MG63 (cell line): ENCODE measurements around the gene KCNS3. TPM values are rescaled to one million over a fixed set of nuclear protein-coding genes. Genes with fewer than 3 reads are reported as not detected.
A peak's percentile ranks its signal among the peaks of the same experiment; 100 is the strongest.

Experiments
- DNase-seq: peaks from one replicate; pipeline ENCODE4 v3.0.0-alpha.2; 2020
- H3K27me3 ChIP-seq: fragments of 250-450 bp; sonication (Bioruptor Pico); 2 replicates; pipeline ENCODE4 v1.5.1; 2020; ENCODE audit warnings: mild to moderate bottlenecking, moderate library complexity
- H3K36me3 ChIP-seq: fragments of 250-450 bp; sonication (Bioruptor Pico); 2 replicates; pipeline ENCODE4 v1.5.1; 2020; ENCODE audit warnings: mild to moderate bottlenecking, moderate library complexity
- H3K4me3 ChIP-seq: fragments of 250-450 bp; sonication (Bioruptor Pico); 2 replicates; pipeline ENCODE4 v1.5.1; 2020; ENCODE audit warnings: mild to moderate bottlenecking, moderate library complexity
- H3K9me3 ChIP-seq: fragments of 250-450 bp; sonication (Bioruptor Pico); 2 replicates; pipeline ENCODE4 v1.5.1; 2020; ENCODE audit warnings: mild to moderate bottlenecking, moderate library complexity
- total RNA-seq: library from RNA; depleted of rRNA; stranded (reverse); fragments of >200 nt; shearing (Covaris generic); gene quantifications from 2 replicates; pipeline ENCODE4 v1.2.3, GENCODE V29; 2014; ENCODE audit warnings: low replicate concordance

The KCNS3 gene
- total RNA-seq, 1 experiment from 2014 or later, result 10.7 TPM

- DNase-seq, result no peak
- no peaks in the 10 kb centered on the region for H3K27me3 ChIP-seq
Measured at GRCh38 chr2:17867133-17867532, 11.3 kb upstream of the KCNS3 start.

GRCh38 chr2:17869128-17869527, 9.3 kb upstream of the KCNS3 start:
- no peak for DNase-seq
- Histone ChIP-seq H3K27me3 (no peaks in the 10 kb centered on the region), H3K4me3 (no peak overlapping the region), H3K36me3 (no peaks in the 10 kb centered on the region), H3K9me3 (no peaks in the 10 kb centered on the region)

More at GRCh38 chr2:17867133-17867532, 11.3 kb upstream of the KCNS3 start:
- Histone ChIP-seq H3K36me3 (no peaks in the 10 kb centered on the region), H3K4me3 (no peak overlapping the region), H3K9me3 (no peaks in the 10 kb centered on the region)

GRCh38 chr2:17871639-17872038, 6.8 kb upstream of the KCNS3 start:
- DNase-seq, result no peak
- no peaks in the 10 kb centered on the region for H3K36me3 ChIP-seq

GRCh38 chr2:17873021-17873420, 5.4 kb upstream of the KCNS3 start:
- no peaks in the 10 kb centered on the region for H3K9me3 ChIP-seq
- no peaks in the 10 kb centered on the region for H3K36me3 ChIP-seq
- H3K4me3 ChIP-seq, result no peak overlapping the region
- peaks cover 3% of the 10 kb centered on the region; the same call in 1 of the 2 replicates for H3K27me3 ChIP-seq
- no peak for DNase-seq

More at GRCh38 chr2:17871639-17872038, 6.8 kb upstream of the KCNS3 start:
- Histone ChIP-seq H3K9me3 (no peaks in the 10 kb centered on the region), H3K4me3 (no peak overlapping the region), H3K27me3 (no peaks in the 10 kb centered on the region)

- Histone ChIP-seq H3K27me3 (peaks cover 3% of the 10 kb centered on the region; the same call in 1 of the 2 replicates), H3K36me3 (no peaks in the 10 kb centered on the region), H3K4me3 (no peak overlapping the region), H3K9me3 (no peaks in the 10 kb centered on the region)
- DNase-seq, result no peak
Measured at GRCh38 chr2:17876590-17876989, 1.9 kb upstream of the KCNS3 start.

GRCh38 chr2:17877811-17878280, 621 bp upstream of the KCNS3 start:
- H3K4me3 ChIP-seq, result peak overlapping the region; percentile 51
- peaks cover 3% of the 10 kb centered on the region; the same call in 1 of the 2 replicates for H3K27me3 ChIP-seq
- no peaks in the 10 kb centered on the region for H3K9me3 ChIP-seq
- no peak for DNase-seq
- H3K36me3 ChIP-seq, result no peaks in the 10 kb centered on the region

- DNase-seq, result peak; percentile 86
- Histone ChIP-seq H3K36me3 (no peaks in the 10 kb centered on the region), H3K27me3 (peaks cover 3% of the 10 kb centered on the region; the same call in 1 of the 2 replicates), H3K9me3 (no peaks in the 10 kb centered on the region), H3K4me3 (peak overlapping the region; percentile 87)
Measured at GRCh38 chr2:17879137-17879912, 858 bp downstream of the KCNS3 start.

- Histone ChIP-seq H3K36me3 (no peaks in the 10 kb centered on the region), H3K27me3 (peaks cover 3% of the 10 kb centered on the region; the same call in 1 of the 2 replicates), H3K4me3 (peak overlapping the region; percentile 87), H3K9me3 (no peaks in the 10 kb centered on the region)
- DNase-seq, result no peak
Measured at GRCh38 chr2:17879913-17880274, 1.4 kb downstream of the KCNS3 start.

GRCh38 chr2:17892770-17893534, 14.5 kb downstream of the KCNS3 start:
- no peaks in the 10 kb centered on the region for H3K36me3 ChIP-seq
- H3K9me3 ChIP-seq, result peaks cover 2% of the 10 kb centered on the region; the same call in 1 of the 2 replicates
- DNase-seq, result no peak
- no peaks in the 10 kb centered on the region for H3K27me3 ChIP-seq
- no peak overlapping the region for H3K4me3 ChIP-seq

GRCh38 chr2:17894005-17894404, 15.5 kb downstream of the KCNS3 start:
- no peak overlapping the region for H3K4me3 ChIP-seq
- no peak for DNase-seq

GRCh38 chr2:17894556-17894955, 16.1 kb downstream of the KCNS3 start:
- no peaks in the 10 kb centered on the region for H3K27me3 ChIP-seq
- H3K36me3 ChIP-seq, result no peaks in the 10 kb centered on the region
- peaks cover 3% of the 10 kb centered on the region; the same call in 1 of the 2 replicates for H3K9me3 ChIP-seq
- DNase-seq, result no peak
- no peak overlapping the region for H3K4me3 ChIP-seq

More at GRCh38 chr2:17894005-17894404, 15.5 kb downstream of the KCNS3 start:
- Histone ChIP-seq H3K27me3 (no peaks in the 10 kb centered on the region), H3K9me3 (peaks cover 3% of the 10 kb centered on the region; the same call in 1 of the 2 replicates), H3K36me3 (no peaks in the 10 kb centered on the region)

GRCh38 chr2:17899871-17900270, 21.4 kb downstream of the KCNS3 start:
- Histone ChIP-seq H3K36me3 (no peaks in the 10 kb centered on the region), H3K9me3 (0 out of 2 replicates have a peak, but pooled peaks cover 3% of the 10 kb centered on the region), H3K4me3 (no peak overlapping the region), H3K27me3 (no peaks in the 10 kb centered on the region)
- no peak for DNase-seq

- Histone ChIP-seq H3K4me3 (no peak overlapping the region), H3K9me3 (0 out of 2 replicates have a peak, but pooled peaks cover 3% of the 10 kb centered on the region), H3K27me3 (no peaks in the 10 kb centered on the region), H3K36me3 (no peaks in the 10 kb centered on the region)
- no peak for DNase-seq
Measured at GRCh38 chr2:17901246-17901645, 22.8 kb downstream of the KCNS3 start.

GRCh38 chr2:17910980-17911379, 32.5 kb downstream of the KCNS3 start:
- Histone ChIP-seq H3K9me3 (no peaks in the 10 kb centered on the region), H3K4me3 (no peak overlapping the region), H3K27me3 (no peaks in the 10 kb centered on the region), H3K36me3 (no peaks in the 10 kb centered on the region)
- DNase-seq, result no peak

GRCh38 chr2:17911491-17912260, 33.2 kb downstream of the KCNS3 start:
- no peak for DNase-seq
- Histone ChIP-seq H3K9me3 (no peaks in the 10 kb centered on the region), H3K4me3 (no peak overlapping the region), H3K27me3 (no peaks in the 10 kb centered on the region), H3K36me3 (no peaks in the 10 kb centered on the region)

- Histone ChIP-seq H3K4me3 (no peak overlapping the region), H3K9me3 (no peaks in the 10 kb centered on the region), H3K36me3 (no peaks in the 10 kb centered on the region), H3K27me3 (no peaks in the 10 kb centered on the region)
- DNase-seq, result no peak
Measured at GRCh38 chr2:17912266-17912691, 33.8 kb downstream of the KCNS3 start.
